Adipocyte (in vitro differentiated cells): ENCODE data around the gene UGGT1.
"Not testable (repeated sequence)": the region's sequence is repeated elsewhere in the genome, so short reads cannot be mapped to it uniquely, and the experiment has no call there.

ENCODE experiments used
- DNase-seq: peaks from one replicate; pipeline ENCODE4 v3.0.0-alpha.2; 2015; ENCODE audit warnings: low read depth
- H3K27me3 ChIP-seq: replicated peaks from 2 replicates; pipeline ENCODE4 v1.7.0; 2013; ENCODE audit warnings: mild to moderate bottlenecking, low read length, moderate library complexity; ENCODE audit not compliant: control insufficient read depth, insufficient read depth
- H3K36me3 ChIP-seq: 2 replicates; pipeline ENCODE4 v1.7.0; 2013; ENCODE audit warnings: low read length, mild to moderate bottlenecking, moderate library complexity; ENCODE audit not compliant: control insufficient read depth, insufficient read depth, severe bottlenecking
- H3K4me1 ChIP-seq: 2 replicates; pipeline ENCODE4 v1.7.0; 2013; ENCODE audit warnings: mild to moderate bottlenecking, low read length, moderate library complexity; ENCODE audit not compliant: control insufficient read depth, insufficient read depth
- H3K4me3 ChIP-seq: 2 replicates; pipeline ENCODE4 v1.7.0; 2013; ENCODE audit warnings: mild to moderate bottlenecking, low read length, moderate library complexity
- H3K9ac ChIP-seq: 2 replicates; pipeline ENCODE4 v1.7.0; 2013; ENCODE audit warnings: mild to moderate bottlenecking, low read length, moderate library complexity
- H3K9me3 ChIP-seq: 2 replicates; pipeline ENCODE4 v1.7.0; 2013; ENCODE audit warnings: mild to moderate bottlenecking, low read length, moderate library complexity; ENCODE audit not compliant: control insufficient read depth

The UGGT1 gene

DNA sequence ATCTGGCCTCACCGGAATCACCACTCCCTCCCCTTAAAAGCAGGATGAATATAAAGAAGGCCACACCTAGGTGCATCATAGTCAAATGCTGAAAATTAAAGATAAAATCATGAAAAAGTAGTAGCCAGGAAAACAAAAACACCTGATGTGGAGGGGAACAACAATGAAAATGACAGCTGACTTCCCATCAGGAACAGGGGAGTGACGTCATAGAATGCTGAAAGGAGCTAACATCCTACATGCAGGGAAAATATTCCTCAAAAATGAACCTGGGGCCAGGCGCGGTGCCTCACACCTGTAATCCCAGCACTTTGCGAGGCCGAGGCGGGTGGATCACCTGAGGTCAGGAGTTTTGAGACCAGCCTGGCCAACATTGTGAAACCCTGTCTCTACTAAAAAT is 108.1 kb downstream of the UGGT1 start:
- Histone ChIP-seq H3K4me1 (peaks cover 6% of the 10 kb centered on the region), H3K9ac (no peak overlapping the region), H3K9me3 (no peaks in the 10 kb centered on the region), H3K4me3 (no peak overlapping the region), H3K27me3 (no peaks in the 10 kb centered on the region), H3K36me3 (no peaks in the 10 kb centered on the region)
- DNase-seq, result no peak

DNA sequence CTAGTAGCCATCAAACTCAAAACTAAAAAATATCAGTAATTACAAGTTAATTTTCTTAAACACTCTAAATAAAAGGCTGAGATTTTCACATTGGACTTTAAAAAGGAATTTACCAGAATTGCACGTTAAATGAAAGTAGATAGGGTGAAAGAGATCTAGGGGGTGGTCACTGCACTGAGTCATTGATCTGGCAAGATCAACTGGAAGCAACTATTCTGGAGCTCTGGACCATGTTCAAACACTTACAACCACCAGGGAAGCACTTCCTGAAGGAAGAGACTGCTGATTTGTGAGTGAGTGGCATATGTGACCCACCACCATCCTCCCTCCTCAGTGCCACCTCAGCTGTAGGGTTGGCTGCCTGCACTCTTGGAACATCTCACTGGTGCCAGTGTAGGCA is 111.8 kb downstream of the UGGT1 start:
- Histone ChIP-seq H3K9ac (no peak overlapping the region), H3K4me1 (no peaks in the 10 kb centered on the region), H3K9me3 (peaks cover 7% of the 10 kb centered on the region), H3K27me3 (no peaks in the 10 kb centered on the region), H3K4me3 (no peak overlapping the region), H3K36me3 (no peaks in the 10 kb centered on the region)
- no peak for DNase-seq

DNA sequence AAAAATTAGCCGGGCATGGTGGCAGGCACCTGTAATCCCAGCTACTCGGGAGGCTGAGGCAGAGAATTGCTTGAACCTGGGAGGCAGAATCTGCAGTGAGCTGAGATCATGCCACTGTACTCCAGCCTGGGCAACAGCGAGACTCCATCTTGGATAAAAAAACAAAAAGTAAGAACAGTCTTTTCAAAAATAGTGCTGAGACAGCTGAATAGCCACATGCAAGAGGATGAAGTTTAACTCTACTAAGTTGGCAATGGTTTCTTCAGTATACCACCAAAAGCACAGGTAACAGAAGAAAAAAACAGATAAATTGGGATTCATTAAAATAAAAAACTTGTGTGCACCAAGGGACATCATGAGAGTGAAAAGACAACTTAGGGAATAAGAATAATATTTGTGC is 115.2 kb downstream of the UGGT1 start:
- H3K36me3 ChIP-seq, result no peaks in the 10 kb centered on the region
- no peak for DNase-seq
- peaks cover 14% of the 10 kb centered on the region for H3K9me3 ChIP-seq
- H3K9ac ChIP-seq, result no peak overlapping the region
- H3K4me1 ChIP-seq, result no peaks in the 10 kb centered on the region
- no peaks in the 10 kb centered on the region for H3K27me3 ChIP-seq
- no peak overlapping the region for H3K4me3 ChIP-seq

DNA sequence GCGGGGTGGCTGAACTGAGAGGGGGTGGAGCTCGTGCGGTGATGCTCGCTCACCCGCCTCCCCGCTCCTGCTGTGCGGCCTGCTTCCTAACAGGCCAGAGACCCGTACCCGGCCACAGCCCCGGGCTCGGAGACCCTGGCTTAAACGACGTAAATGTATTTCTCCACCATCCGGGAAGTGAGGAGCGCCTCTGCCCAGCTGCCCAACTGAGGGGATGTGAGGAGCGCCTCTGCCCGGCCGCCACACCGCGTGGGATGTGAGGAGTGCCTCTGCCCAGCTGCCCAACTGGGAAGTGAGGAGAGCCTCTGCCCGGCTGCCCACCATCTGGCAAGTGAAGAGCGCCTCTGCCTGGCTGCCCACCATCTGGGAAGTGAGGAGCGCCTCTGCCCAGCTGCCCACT is 117.0 kb downstream of the UGGT1 start:
- Histone ChIP-seq H3K4me3 (no peak overlapping the region), H3K9me3 (peaks cover 14% of the 10 kb centered on the region), H3K9ac (no peak overlapping the region), H3K4me1 (no peaks in the 10 kb centered on the region), H3K27me3 (no peaks in the 10 kb centered on the region), H3K36me3 (no peaks in the 10 kb centered on the region)
- no peak for DNase-seq

DNA sequence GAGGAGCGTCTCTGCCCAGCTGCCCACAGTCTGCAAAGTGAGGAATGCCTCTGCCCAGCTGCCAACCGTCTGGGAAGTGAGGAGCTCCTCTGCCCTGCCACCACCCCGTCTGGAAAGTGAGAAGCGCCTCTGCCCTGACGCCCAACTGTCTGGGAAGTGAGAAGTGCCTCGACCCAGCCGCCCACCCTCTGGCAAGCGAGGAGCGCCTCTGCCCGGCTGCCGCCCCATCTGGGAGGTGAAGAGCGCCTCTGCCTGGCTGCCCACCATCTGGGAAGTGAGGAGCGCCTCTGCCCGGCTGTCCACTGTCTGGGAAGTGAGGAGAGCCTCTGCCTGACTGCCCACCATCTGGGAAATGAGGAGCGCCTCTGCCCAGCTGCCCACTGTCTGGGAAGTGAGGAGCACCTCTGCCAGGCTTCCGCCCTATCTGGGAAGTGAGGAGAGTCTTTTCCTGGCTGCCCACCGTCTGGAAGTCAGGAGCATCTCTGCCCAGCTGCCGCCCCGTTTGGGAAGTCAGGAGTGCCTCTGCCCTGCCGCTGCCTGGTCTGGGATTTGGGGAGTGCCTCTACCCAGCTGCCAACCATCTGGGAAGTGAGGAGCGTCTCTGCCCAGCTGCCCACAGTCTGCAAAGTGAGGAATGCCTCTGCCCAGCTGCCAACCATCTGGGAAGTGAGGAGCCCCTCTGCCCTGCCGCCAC is 117.8 kb downstream of the UGGT1 start:
- DNase-seq, H3K9ac ChIP-seq, H3K4me3 ChIP-seq, H3K36me3 ChIP-seq, H3K4me1 ChIP-seq, H3K27me3 ChIP-seq: not testable (repeated sequence)
- peaks cover 14% of the 10 kb centered on the region for H3K9me3 ChIP-seq

DNA sequence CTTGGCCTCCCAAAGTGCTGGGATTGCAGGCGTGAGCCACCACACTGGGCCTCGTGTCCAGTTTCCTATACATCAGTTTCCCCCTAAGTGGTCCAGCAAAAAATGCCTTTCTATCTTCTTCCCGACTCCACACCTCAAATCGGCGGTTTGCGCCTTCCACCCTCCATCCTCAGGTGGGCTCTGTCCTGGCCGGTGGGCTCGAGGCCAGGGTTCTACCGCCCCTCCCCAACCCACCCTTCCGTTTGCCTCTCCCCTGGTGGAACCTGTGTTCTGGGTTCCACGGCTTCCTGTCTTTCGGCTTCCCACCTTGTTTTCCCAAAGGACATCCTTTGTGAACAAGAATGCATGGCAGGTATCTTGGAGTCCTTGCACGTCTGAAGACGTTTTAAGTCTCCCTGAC is 123.3 kb downstream of the UGGT1 start:
- no peaks in the 10 kb centered on the region for H3K36me3 ChIP-seq

DNA sequence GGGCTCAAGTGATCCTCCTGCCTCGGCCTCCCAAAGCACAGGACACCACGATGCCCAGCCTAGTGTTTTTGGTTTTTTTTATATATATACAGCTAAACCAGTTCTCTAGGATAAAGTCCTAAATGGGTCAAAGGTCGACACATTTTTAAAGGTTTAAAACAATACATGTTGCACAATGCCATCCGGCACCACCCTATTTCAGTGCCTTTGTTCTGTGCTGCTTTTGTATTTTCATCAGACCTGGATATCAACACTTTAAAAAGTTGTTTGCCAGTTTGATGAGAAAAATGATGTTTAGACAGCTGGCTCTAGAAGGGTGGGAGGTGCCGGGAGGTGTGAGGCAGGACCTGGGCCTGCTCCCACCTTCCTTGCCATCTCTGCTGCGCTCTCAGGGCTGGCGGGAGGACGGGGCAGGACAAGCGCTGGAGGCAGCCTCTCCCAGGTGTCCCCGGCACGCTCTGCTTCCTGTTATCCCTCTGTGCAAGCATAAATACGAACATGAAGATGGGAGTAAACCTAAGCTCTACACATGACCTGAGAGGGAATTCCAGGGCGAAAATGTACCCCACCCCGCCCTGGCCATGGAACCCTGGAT is 124.0 kb downstream of the UGGT1 start:
- Histone ChIP-seq H3K4me1 (no peaks in the 10 kb centered on the region), H3K4me3 (no peak overlapping the region), H3K9ac (no peak overlapping the region), H3K36me3 (no peaks in the 10 kb centered on the region), H3K9me3 (peaks cover 1% of the 10 kb centered on the region), H3K27me3 (peaks cover 4% of the 10 kb centered on the region)
- no peak for DNase-seq

More for the DNA sequence above, 123.3 kb downstream of the UGGT1 start:
- H3K9me3 ChIP-seq, result peaks cover 3% of the 10 kb centered on the region
- no peak for DNase-seq
- H3K9ac ChIP-seq, result no peak overlapping the region
- H3K27me3 ChIP-seq, result no peaks in the 10 kb centered on the region
- H3K4me3 ChIP-seq, result no peak overlapping the region
- H3K4me1 ChIP-seq, result no peaks in the 10 kb centered on the region

DNA sequence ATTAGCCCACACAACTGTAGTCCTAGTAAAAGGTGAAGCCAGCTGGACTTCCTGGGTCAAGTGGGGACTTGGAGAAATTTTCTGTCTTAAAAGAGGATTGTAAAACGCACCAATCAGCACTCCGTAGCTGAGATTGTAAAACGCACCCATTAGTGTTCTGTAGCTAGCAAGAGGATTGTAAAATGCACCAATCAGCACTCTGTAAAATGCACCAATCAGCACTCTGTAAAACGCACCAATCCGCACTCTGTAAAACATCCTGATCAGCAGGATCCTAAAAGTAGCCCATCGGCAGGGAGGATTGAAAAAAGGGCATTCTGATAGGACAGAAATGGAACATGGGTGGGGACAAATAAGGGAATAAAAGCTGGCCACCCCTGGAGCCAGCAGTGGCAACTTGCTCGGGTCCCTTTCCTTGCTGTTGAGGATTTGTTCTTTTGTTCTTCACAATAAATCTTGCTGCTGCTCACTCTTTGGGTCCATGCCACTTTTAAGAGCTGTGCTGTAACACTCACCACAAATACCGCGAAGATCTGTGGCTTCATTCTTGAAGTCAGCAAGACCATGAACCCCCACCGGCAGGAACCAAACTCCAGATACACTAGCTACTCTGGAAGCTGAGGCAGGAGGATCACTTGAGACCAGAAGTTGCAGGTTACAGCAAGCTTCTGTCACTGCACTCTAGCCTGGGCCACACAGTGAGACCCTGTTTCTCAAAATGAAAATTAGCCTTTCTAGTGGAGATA is 125.1 kb downstream of the UGGT1 start:
- H3K36me3 ChIP-seq, result no peaks in the 10 kb centered on the region
- no peak overlapping the region for H3K4me3 ChIP-seq
- no peak for DNase-seq
- H3K9me3 ChIP-seq, result no peaks in the 10 kb centered on the region
- no peaks in the 10 kb centered on the region for H3K4me1 ChIP-seq
- H3K27me3 ChIP-seq, result peaks cover 9% of the 10 kb centered on the region
- no peak overlapping the region for H3K9ac ChIP-seq

DNA sequence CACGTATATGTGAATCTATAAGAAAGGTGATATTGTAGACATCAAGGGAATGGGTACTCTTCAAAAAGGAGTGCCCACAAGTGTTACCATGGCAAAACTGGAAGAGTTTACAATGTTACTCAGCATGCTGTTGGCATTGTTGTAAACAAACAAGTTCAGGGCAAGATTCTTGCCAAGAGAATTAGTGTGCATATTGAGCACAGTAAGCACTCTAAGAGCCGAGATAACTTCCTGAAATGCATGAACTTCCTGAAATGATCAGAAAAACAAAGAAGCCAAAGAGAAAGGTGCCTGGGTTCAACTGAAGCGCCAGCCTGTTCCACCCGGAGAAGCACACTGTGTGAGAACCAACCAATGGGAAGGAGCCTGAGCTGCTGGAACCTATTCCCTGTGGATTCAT is 126.7 kb downstream of the UGGT1 start:
- H3K27me3 ChIP-seq, result peaks cover 9% of the 10 kb centered on the region
- H3K36me3 ChIP-seq, result no peaks in the 10 kb centered on the region
- no peaks in the 10 kb centered on the region for H3K9me3 ChIP-seq
- H3K9ac ChIP-seq, result no peak overlapping the region
- H3K4me1 ChIP-seq, result no peaks in the 10 kb centered on the region
- no peak for DNase-seq
- H3K4me3 ChIP-seq, result no peak overlapping the region

DNA sequence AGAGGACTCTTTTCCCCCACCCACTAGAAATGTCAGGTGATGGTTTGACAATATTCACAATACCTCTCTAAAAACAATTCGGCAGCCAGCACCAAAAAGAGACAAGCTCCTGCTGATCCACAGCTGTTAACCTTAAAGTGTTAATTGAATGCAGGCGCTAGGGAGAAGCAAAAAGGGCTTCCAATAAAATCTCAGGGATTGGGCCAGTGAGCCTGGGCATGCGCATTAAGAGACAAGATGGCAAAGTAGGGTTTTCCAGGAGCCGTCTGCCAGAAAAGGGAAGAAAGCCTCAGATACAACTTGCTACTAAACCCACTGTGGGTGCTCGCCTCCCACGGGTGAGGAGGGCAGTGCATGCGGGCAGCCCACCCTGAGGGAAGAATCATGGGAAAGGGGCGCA is 128.9 kb downstream of the UGGT1 start:
- Histone ChIP-seq H3K36me3 (no peaks in the 10 kb centered on the region), H3K4me3 (no peak overlapping the region), H3K27me3 (peaks cover 9% of the 10 kb centered on the region), H3K4me1 (no peaks in the 10 kb centered on the region), H3K9ac (no peak overlapping the region), H3K9me3 (no peaks in the 10 kb centered on the region)
- no peak for DNase-seq

DNA sequence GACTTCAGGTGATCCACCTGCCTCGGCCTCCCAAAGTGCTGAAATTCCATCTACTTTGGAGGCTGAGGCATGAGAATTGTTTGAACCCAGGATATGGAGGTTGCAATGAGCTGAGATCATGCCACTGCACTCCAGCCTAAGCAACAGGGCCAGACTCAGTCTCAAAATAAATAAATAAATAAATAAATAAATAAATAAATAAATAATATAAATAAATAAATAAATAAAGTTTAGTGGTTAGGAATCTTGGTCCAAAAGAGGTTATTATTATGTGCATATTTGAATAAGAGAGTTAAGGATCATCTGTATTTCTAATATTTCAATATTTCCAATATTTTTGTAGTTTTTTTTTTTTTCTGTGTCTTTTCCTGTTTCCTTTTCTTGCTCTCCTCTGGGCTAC is 136.9 kb downstream of the UGGT1 start:
- no peaks in the 10 kb centered on the region for H3K4me1 ChIP-seq
- no peak overlapping the region for H3K9ac ChIP-seq
- no peak for DNase-seq
- no peaks in the 10 kb centered on the region for H3K27me3 ChIP-seq
- no peaks in the 10 kb centered on the region for H3K36me3 ChIP-seq
- no peaks in the 10 kb centered on the region for H3K9me3 ChIP-seq
- H3K4me3 ChIP-seq, result no peak overlapping the region
